HG03280 (cell line): ENCODE measurements around the gene SYNDIG1.

Experiments
- ATAC-seq: cut with Tn5 transposase; IDR thresholded peaks from one replicate; pipeline ENCODE4 v1.9.1; 2021; ENCODE audit warnings: mild to moderate bottlenecking, moderate library complexity; ENCODE audit not compliant: unreplicated experiment

SYNDIG1 gene

DNA sequence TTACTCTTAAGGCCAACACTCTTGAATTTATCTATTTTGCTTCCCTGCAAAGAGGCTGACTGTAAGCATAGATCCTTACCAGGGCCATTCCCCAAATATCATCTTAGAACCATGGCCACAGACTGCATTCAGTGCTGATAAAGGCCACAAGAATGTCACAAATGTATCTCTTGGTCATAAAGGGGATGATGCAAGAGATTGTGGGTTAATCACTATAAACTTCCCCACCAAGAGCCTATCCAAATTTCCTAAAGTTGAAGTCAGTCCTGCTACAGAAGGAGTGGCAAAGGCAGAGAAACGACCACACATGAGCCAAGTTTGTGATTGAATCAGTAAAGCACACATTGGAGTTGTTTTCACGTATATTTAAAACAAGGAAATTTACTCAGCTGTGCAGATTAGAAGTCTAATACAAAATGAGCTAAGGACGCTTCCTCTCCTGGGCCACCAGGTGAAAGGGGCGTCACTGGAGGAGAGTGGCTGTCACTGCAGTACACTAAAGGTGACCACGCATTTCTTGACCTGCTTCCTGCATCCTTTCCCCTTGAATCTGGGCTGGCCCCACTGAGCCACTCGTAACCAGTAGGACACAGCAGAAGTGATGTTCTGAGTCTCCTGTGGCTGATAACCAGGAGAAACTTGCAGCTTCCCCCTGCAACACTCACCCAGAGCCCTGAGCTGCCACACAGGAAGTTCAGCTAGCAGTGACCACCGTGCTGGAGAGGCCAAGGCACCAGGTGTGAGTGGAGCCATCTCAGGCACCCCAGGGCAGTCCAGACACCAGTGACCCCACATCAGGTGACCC, 181.9 kb downstream of the SYNDIG1 start:
- ATAC-seq = no peak

DNA sequence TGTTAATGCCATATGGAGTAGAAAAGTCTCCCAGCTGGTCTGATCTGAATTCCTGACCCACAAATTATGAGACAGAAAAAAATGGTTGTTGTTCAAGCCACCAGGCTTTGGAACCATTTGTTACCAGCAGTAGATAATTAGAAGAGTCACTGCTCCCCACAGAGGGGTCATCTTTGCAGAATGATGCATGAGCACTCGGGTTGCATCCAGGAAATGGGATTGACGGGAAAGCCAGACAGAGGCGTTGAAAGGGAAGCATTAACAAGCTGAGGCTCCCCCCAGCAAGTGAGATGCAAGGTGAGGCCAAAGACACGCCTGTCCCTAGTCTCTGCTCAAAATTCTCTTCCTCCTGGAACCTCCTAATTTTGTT, 182.5 kb downstream of the SYNDIG1 start:
- ATAC-seq = no peak

DNA sequence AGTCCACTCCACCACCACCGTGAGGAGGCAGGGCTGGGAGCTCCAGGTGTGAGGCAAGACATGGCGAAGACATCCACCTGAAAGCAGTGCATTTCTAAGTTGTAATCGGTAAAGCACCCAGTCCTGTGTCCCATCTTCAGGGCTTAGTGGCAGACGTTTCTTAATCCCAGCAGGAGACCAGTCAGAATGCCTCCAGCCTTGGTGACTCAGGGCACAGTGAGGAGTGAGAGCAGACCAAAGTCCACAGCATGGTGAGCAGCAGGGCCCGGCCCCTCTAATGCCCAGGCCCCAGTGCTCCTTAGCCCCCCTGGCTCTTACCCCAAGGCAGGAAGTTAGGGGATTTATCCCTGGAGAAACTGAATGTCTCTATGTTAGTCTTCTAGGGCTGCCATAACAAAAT, 183.9 kb downstream of the SYNDIG1 start:
- ATAC-seq = no peak

DNA sequence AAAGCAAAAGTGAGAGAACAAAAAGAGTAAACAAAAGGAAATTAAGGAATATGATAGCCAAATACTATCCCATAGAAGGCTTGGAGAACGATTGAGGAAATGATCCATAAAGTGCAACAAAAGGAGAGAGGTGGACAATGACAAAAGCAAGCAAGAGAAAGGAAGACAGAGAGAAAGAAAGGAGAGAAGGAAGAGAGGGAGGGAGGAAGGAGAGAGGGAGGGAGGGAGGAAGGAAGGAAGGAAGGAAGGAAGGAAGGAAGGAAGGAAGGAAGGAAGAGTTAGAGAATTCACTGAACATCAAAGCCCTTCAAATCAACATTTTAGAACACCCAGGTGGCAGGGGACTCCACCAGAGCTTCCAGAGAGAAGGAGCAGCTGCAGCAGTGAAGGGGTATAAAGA, 185.0 kb downstream of the SYNDIG1 start:
- ATAC-seq = no peak

DNA sequence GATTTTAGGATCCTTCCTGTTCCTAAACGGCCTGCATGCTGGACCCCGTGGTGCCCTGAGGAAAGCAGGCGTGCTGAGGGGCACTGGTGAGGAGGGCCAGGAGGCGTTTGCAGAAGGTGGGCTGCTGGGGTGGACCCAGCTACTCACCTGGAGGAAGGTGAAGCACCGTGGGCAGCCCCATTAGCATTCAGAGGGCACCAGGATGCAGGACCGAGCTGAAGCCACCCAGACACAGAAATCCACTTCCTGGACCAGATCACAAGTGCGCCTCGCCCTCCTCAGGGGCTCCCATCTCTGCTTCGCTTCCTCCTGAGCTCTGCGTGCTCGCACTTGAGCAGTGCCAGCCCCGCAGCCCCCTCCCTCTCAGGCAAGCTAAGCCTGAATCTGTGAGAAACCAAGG, 187.0 kb downstream of the SYNDIG1 start:
- ATAC-seq = no peak

DNA sequence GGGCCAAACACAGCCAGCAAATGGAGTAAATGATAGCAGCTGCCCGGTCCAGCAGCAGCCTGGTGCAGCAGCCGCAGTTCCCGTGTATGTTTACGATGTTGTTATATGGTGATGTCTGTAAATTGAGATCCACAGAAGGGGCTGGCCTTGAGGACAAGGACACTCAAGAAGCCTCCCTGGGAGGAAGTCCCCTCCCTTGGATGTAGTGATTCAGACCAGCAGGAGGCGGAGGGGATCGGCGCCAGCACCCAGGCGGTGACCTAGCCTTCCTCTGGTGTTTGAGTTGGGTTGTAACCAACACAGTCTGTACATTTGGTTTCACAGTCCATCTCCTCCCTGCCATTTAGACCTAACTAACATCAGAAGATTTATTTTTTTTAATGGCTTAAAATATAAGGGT, 187.8 kb downstream of the SYNDIG1 start:
- ATAC-seq = no peak

DNA sequence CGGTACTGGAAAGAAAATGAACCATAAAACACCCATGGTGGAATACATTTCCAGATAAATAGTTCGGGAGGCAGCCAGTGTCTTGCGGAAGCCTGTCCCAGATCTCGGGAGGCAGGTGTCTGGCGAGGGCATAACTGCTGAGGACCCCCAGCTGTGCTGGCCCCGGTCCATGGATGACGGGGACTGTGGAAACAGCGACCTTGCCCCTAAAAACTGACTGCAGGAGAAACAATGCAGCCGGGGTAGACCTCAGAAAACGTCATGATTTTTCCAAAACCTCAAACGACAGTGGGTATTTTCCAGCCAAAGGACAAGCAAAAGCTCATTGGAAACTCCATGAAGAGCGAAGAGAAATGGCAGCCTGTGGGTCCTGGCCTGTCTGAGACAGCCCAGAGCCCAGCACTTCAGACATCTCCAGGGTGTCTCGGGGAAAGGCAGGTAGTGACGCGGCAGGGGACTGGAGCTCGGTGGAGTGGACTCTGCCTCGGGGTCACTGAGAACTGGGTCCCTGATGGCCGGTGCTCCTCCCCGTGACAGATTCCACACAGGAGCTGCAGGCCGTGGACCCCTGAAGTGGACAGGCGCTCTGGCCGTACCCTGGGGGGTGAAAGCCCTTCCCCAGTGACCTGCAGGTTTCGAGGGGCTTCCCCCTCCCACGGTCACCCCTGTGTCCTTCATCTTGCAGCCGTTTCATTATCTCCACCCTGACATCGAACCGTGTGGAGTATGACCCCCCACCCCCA, 188.6 kb downstream of the SYNDIG1 start:
- ATAC-seq = no peak

DNA sequence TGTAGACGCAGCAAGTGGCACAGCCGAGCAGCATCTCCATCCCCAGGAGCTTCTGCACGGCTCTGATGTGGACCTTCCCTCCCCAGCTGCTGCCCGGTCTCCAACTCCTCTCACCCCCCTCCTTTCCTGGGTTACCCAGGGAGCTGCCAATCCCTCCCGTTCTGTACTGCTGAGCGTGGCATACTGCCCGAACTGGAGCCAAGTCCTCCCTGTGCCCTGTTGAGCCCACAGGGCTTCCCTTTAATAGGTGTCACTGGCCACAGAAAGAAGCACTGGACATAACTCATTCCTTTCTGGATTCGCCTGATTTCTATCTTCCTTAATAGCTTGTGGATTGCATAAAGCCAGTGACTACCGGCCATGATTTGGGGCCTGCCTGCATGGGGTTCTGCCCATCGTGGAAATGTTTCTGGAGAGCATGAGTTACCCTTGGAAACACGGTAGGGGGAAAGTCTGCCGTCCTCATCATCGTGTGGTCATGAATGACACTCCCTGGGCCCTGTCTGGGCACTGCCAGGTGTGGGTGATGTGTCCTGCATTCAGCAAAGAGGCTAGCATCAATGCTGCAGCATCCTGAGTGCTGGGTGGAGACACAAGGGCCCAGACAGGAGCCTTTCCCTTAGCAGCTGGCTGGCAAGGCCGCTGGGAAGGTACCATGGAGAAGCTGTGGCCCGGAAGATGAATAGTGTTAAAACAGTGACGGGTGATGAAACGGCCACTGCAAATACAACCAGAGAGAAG, 189.7 kb downstream of the SYNDIG1 start:
- ATAC-seq = no peak

DNA sequence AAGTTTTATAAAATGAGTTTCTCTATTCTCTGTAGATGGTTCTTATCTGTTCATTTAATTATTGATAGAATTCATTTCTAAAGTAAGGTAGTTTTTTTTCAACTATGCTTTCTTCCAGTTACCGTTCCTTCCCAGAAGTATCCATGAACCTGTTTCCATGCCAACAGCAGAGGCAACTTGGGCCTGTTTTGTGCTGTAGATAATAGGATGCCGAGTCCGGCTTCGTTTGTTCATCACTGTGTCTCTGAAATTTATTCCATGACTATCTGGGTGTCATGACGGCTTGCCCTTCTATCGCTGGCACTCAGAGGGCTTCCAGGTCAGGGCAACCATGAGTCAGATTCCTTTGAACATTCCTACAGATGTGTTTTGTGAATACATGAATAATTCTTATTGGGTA, 190.4 kb downstream of the SYNDIG1 start:
- no peak for ATAC-seq

DNA sequence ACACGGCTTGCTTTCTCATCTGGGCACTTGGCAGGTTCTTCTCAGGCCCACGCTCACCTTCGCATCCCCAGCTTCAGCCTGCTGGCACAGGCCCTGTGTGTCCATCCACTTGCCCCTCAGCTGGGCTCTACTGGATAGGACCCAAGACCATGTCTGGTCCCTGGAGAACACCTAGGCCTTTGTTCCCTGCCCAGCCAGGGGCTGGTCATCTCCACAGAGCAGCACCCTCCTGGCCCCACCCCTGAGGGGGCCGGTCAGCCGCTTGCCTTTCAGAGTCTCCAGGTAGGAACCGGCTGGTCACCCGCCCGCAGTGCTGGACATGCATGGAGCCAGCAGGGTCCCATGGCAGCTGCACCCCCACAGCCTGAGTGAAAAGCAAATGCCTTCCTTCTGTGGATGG, 191.2 kb downstream of the SYNDIG1 start:
- no peak for ATAC-seq

DNA sequence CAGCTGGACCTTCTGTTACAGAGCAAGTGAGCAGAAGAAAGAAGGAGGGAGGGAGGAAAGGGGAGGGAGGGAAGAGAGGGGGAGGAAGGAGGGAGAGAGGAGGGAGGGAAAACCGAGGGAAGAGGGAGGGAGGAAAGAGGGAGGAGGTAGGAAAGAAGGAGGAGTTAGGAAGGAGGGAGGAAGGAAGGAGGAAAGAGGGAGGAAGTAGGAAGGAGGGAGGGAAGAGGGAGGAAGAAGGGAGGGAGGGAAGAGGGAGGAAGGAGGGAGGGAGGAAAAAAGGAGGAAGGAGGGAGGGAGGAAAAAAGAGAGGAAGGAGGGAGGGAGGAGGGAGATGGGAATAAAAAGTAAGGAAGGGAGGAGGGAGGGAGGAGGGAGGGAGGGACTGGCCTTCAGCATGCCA, 191.8 kb downstream of the SYNDIG1 start:
- no peak for ATAC-seq

DNA sequence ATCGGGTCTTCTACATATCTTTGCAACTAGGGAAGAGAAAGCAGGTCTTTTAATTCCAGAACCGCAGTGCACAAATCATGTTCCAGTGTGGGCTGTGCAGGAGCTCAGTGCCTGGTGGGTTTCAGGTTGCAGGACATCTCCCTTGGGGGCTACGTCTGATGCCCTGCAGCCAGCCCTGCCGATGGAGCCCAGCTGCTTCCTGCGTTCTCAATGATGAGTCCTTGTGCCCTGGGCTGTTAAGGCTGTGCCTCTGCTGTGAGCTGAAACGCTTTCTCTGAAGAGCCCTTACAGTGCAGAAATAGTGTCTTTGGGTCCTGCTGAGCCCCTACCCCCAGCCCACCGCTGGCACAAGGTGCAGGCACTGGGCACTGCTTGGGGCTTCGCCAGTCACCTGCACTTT, 192.9 kb downstream of the SYNDIG1 start:
- ATAC-seq = no peak

DNA sequence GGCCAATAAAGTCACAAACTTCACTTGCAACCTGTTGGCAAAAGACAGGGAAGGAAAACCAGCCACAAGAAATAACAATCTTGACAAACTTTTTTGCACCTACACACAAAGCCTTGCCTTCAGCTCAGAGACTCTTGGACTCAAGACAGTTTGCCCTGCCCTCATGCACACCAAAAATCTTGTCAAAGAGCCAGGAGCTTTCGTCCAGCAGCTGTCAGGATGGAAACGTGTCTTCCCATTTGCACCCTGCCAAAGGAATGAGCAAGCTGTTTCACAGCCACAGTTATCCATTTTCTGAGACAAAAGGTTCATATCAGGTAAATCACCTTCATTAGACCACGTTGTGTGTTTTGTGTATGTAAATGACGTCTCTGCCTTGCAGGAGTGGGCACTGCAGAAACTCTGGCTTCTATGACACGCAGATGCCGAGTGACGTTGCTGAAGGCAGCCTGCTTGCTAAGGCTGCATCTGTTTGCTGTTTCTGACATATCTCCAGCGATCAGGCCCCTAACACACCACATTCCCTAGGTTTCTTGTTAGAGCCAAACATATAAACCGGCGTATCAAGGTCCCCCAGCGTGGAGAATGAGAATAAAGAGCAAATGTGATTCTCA, 193.4 kb downstream of the SYNDIG1 start:
- ATAC-seq = no peak

DNA sequence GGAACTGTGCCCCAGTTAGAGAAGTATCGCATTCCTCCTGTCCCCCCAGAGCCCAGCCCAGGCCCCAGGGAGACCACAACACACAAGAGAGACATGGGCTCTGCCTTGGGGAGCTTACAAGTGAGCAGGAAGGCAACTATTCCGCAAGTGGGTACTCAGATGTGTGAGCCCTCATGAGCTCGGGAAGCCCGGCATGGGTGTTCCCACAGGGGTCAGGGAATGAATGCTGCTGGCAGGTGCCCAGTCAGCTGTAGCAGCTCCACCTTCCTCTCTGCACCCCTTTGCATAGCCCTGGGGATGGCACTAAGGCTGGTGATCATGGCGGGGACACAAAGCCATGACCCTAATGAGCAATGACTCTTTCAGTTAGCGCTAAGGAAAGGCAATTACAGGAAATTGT, 194.1 kb downstream of the SYNDIG1 start:
- no peak for ATAC-seq

DNA sequence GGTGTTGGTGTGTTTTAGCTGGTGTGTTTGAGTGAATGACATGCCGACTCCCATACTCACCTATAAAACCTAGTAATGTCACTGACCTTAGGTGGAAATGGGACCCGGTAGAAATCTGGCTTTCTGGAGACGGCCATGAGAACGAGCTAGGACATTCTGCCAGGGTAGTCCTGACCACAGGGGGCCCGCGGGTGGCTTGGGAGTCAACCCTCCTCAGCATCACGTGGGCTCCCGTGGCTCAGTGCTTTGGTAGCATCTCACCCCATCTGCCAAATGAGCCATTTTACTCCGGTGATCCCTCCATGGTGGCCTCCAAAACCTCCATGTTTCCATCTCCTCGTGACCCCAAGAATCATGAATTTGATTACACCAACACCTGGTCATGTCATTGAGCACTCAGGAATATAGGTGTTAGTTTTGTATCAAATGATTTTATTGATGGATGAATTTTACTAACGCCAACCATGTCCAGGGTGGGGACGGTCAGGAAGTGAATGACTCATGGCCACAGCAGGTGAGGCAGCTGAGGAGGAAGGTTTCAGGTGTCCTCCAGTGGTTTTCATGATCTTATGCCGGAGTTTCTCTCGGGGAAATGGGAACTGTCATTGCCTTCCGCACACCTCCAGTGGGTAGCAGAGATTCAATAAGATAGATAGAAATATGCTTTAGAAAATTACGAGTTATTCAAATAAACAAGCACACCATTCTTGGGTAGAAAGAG, 195.0 kb downstream of the SYNDIG1 start:
- no peak for ATAC-seq

DNA sequence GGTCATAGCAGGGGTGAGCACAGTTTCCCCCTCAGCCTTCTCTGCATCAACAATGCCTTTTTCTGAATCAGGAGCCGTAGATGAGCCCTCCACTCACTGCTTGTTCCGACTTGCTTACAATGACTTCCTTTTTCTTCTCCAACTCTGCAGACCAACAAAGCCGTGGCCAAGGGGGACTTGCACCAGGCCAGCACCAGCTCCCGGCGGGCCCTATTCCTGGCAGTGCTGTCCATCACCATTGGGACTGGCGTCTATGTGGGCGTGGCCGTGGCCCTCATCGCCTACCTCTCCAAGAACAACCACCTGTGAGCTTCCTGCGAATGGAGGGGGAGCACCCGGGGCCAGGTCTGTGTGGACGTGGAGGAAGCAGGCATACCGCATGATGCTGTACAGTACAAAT, 195.8 kb downstream of the SYNDIG1 start:
- no peak for ATAC-seq

DNA sequence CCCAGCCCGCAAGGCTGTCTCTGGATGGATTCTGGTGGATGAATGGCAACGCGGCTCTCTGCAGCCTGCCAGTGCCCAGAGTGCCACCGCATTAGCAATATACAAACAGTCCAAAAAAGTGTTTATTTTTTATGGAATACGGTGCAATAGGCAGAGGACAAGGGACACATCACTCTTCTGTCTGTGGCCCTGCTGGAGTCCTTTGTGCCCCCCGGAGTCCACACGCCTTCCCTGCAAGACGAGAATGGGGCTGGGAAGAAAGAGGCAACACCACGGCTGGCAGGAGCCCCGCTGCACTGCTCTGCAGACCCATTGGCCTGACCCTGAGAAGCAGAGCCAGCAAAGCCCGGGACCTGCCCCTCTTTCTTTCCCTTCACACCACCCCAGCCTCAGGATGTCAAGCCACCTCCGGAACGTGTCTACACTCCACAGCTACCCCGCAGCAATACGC, 196.3 kb downstream of the SYNDIG1 start:
- ATAC-seq = no peak

DNA sequence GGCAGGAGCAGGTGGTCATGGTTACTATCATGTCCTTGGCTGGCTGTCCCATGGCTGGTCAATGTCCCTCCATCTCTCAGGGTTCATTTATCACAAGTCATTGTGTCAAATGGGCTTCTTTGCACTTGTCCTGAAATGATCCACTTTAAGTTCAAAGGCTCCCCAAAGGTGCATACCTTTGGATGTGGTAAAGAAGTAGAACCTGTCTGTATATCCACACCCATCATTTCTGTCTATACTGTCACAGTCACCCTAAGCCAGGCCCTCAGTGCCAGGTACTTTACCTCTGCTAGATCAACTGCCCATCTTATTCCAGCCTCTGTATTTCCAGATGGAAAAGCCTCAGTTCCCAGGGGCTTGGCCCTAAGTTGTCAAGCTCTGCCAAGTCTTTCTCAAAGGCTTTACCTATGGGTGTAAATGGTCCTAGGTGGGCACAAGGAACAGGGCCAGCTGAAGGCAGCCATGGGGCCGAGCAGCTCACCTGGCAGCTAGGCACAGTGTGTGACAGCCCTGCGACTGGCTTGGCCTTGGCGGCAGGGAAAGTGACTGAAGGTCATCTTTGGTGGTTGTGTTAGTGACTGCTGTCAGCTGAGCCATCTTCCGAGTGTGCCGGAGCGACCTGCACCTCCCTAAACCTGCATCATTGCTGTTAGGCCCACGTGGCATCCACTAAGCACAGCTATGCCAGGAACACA, 198.4 kb downstream of the SYNDIG1 start:
- no peak for ATAC-seq

DNA sequence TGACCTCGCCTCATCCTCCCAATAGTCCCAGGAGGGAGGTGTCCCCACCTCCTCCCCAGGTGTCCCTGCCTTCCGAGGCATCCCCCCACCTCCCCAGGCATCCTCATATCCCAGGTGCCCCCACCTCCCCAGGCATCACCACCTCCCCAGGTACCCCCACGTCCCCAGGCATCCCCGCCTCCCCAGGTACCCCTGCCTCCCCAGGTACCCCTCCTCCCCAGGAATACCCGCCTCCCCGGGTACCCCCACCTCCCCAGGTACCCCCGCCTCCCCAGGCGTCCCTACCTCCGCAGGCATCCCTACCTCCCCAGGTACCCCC, 198.9 kb downstream of the SYNDIG1 start:
- ATAC-seq = no peak

DNA sequence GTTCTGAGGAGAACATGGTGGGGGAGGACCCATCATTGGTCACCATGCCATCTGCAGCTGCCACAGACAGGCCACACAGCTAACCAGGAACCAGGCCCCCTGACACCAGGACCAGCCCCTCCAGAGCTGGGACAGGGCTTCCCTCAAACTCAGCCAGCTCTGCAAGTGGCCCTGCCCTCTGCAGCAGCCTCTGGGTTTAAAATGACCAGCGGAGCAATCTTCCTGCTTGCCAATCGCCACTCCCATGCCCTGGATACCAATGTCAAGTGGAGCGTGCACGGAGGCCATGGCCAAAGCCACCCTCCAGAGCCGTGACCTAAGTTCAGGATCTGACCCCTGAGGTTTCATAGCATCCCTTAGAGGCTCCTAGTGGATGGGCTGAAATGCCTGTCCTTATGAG, 199.4 kb downstream of the SYNDIG1 start:
- no peak for ATAC-seq
